Measurements from ENCODE around the gene SLC22A2.

- no peak for TF ChIP-seq CTCF (IDR thresholded peaks at IDR 0.05)
- no peak for TF ChIP-seq POLR2A (IDR thresholded peaks at IDR 0.05)
Observed at GRCh38 chr6:160207618-160208017, 51.0 kb downstream of the SLC22A2 start.
